Measurements from ENCODE around the gene UGT1A5.

DNA sequence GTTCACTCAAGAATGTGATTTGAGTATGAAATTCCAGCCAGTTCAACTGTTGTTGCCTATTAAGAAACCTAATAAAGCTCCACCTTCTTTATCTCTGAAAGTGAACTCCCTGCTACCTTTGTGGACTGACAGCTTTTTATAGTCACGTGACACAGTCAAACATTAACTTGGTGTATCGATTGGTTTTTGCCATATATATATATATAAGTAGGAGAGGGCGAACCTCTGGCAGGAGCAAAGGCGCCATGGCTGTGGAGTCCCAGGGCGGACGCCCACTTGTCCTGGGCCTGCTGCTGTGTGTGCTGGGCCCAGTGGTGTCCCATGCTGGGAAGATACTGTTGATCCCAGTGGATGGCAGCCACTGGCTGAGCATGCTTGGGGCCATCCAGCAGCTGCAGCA is 47.3 kb downstream of the UGT1A5 start, which contains the start of gene UGT1A1:
- TF ChIP-seq, protein P1, sequence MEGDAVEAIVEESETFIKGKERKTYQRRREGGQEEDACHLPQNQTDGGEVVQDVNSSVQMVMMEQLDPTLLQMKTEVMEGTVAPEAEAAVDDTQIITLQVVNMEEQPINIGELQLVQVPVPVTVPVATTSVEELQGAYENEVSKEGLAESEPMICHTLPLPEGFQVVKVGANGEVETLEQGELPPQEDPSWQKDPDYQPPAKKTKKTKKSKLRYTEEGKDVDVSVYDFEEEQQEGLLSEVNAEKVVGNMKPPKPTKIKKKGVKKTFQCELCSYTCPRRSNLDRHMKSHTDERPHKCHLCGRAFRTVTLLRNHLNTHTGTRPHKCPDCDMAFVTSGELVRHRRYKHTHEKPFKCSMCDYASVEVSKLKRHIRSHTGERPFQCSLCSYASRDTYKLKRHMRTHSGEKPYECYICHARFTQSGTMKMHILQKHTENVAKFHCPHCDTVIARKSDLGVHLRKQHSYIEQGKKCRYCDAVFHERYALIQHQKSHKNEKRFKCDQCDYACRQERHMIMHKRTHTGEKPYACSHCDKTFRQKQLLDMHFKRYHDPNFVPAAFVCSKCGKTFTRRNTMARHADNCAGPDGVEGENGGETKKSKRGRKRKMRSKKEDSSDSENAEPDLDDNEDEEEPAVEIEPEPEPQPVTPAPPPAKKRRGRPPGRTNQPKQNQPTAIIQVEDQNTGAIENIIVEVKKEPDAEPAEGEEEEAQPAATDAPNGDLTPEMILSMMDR (IDR thresholded peaks at IDR 0.05) = no peak
- TF ChIP-seq POLR2A (IDR thresholded peaks at IDR 0.05) = no peak
